Measurements from ENCODE around the gene HDLBP.

Gene HDLBP

DNA sequence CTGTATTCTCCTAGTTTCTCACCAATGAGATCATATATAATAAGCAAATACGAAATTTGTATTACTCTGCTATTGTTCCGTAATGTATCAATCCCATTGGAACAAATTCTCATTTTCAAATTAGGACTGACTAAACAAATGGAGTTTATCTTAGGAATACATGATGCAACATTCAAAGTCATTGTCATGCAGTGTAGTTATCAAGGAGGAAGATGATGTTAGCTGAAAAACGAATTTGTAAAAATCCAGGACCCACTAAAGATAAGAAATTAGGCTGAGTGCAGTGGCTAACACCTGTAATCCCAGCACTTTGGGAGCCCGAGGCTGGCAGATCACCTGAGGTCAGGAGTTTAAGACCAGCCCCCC is 15.1 kb upstream of the HDLBP start:
- no peaks in the 10 kb centered on the region for H3K9me3 ChIP-seq (ENCODE audit: severe bottlenecking)
- peaks cover 80% of the 10 kb centered on the region for H3K36me3 ChIP-seq (ENCODE audit: low read depth)
- H3K27me3 ChIP-seq (ENCODE audit: insufficient read depth, poor library complexity, severe bottlenecking): no peaks in the 10 kb centered on the region
- ATAC-seq (ENCODE audit: low read depth) (no peak), DNase-seq (ENCODE audit: low spot score) (no peak)
- H3K4me3 ChIP-seq (ENCODE audit: severe bottlenecking): no peak overlapping the region
- H3K4me1 ChIP-seq (ENCODE audit: insufficient read depth, poor library complexity, severe bottlenecking): peaks cover 18% of the 10 kb centered on the region
- peak overlapping the region; percentile 75 for H3K27ac ChIP-seq (ENCODE audit: poor library complexity, severe bottlenecking)
- TF ChIP-seq, protein P1, sequence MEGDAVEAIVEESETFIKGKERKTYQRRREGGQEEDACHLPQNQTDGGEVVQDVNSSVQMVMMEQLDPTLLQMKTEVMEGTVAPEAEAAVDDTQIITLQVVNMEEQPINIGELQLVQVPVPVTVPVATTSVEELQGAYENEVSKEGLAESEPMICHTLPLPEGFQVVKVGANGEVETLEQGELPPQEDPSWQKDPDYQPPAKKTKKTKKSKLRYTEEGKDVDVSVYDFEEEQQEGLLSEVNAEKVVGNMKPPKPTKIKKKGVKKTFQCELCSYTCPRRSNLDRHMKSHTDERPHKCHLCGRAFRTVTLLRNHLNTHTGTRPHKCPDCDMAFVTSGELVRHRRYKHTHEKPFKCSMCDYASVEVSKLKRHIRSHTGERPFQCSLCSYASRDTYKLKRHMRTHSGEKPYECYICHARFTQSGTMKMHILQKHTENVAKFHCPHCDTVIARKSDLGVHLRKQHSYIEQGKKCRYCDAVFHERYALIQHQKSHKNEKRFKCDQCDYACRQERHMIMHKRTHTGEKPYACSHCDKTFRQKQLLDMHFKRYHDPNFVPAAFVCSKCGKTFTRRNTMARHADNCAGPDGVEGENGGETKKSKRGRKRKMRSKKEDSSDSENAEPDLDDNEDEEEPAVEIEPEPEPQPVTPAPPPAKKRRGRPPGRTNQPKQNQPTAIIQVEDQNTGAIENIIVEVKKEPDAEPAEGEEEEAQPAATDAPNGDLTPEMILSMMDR (IDR thresholded peaks at IDR 0.05; ENCODE audit: poor library complexity, severe bottlenecking): no peak

DNA sequence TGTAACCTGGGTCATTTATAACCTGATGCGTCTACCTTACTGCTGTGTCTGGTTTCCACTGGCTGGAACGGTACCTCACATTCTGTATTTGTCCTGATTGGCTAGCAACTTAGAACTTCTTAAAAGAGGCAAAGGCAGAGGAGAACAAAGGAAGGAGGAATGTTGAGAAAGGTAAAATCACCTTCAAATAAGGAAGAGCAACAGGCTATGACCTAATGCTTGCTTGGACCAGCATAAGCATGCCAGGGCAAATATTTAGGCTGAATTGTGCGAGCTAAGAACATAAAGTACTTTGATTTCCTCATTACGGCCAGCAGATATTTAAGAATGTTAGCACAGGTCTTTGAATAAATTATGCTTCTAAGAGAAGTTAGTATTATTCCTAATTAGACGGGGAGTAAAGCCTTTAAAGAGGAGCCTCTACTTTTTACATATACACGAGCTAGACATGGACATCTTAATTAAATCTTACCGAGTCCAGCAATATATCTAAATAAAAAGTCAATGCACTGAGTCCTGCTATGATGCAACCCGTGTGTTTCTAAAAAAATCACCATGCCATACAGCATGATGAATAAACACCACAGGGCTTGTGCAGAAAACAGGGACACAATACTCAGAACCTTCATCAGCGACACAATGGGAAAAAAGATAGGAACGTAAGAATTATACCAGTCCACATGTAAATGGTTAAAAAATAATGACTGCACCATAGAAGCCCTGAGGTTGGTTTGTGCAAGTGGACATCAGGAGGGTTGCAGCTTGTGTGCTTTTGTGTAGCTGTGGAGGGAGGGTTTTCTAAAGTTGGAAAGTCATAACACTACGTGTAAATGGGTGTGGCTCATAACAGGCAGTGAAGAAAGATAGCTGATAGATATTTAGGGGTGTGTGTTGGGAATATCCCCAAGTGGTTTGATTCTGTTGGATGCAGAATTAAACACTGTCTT is 14.5 kb upstream of the HDLBP start:
- ATAC-seq (ENCODE audit: low read depth) (peak; percentile 78), DNase-seq (ENCODE audit: low spot score) (no peak)
- Histone ChIP-seq H3K27ac (ENCODE audit: poor library complexity, severe bottlenecking) (peak overlapping the region; percentile 75), H3K36me3 (ENCODE audit: low read depth) (peaks cover 80% of the 10 kb centered on the region), H3K4me3 (ENCODE audit: severe bottlenecking) (no peak overlapping the region), H3K9me3 (ENCODE audit: severe bottlenecking) (no peaks in the 10 kb centered on the region), H3K4me1 (ENCODE audit: insufficient read depth, poor library complexity, severe bottlenecking) (peaks cover 18% of the 10 kb centered on the region), H3K27me3 (ENCODE audit: insufficient read depth, poor library complexity, severe bottlenecking) (no peaks in the 10 kb centered on the region)
- TF ChIP-seq, protein P1 (IDR thresholded peaks at IDR 0.05; ENCODE audit: poor library complexity, severe bottlenecking): no peak

DNA sequence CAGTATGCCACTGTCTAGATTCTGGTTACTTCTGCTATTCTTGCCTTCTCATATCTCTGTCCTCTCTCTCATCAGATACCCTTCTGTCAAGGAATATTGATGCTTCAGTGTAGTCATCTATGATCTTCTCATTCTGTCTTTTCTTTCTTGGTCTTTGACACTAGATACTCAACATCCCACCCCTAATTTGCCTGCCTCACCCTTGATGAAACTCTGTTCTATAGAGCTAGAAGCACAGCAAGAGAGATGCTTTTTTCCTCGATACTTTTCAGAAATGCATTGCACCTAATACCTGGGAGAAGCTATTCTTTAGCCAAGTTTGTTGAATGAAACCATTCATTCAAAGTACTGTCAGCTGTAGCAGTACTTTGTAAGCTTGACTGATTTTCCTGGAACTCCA is 9.8 kb upstream of the HDLBP start:
- H3K27ac ChIP-seq (ENCODE audit: poor library complexity, severe bottlenecking): no peak overlapping the region
- no peaks in the 10 kb centered on the region for H3K9me3 ChIP-seq (ENCODE audit: severe bottlenecking)
- no peaks in the 10 kb centered on the region for H3K27me3 ChIP-seq (ENCODE audit: insufficient read depth, poor library complexity, severe bottlenecking)
- DNase-seq (ENCODE audit: low spot score): no peak
- H3K4me1 ChIP-seq (ENCODE audit: insufficient read depth, poor library complexity, severe bottlenecking): peaks cover 32% of the 10 kb centered on the region
- TF ChIP-seq, protein P1 (IDR thresholded peaks at IDR 0.05; ENCODE audit: poor library complexity, severe bottlenecking): no peak
- ATAC-seq (ENCODE audit: low read depth): no peak
- H3K4me3 ChIP-seq (ENCODE audit: severe bottlenecking): no peak overlapping the region
- peaks cover 67% of the 10 kb centered on the region for H3K36me3 ChIP-seq (ENCODE audit: low read depth)

DNA sequence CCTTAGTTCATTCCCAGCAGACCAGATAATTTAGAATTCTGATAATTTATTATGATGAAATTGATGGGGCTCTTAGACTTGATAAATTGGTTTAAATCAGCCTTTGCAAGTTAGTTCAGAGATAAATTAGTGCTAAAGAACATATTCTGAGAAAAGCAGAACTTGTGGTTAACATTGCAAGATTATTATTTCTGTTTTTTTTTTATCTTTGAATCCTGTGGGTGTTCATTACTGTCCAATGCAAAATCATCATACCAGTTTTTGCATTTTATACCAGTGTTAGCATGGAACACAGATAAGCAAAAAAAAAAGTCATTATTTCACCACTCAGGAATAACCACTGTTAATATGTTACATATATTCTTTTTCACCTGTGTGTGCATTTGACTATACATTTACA is 9.3 kb upstream of the HDLBP start:
- H3K27me3 ChIP-seq (ENCODE audit: insufficient read depth, poor library complexity, severe bottlenecking): no peaks in the 10 kb centered on the region
- peaks cover 72% of the 10 kb centered on the region for H3K36me3 ChIP-seq (ENCODE audit: low read depth)
- no peak overlapping the region for H3K4me3 ChIP-seq (ENCODE audit: severe bottlenecking)
- ATAC-seq (ENCODE audit: low read depth) (no peak), DNase-seq (ENCODE audit: low spot score) (no peak)
- peaks cover 32% of the 10 kb centered on the region for H3K4me1 ChIP-seq (ENCODE audit: insufficient read depth, poor library complexity, severe bottlenecking)
- no peak overlapping the region for H3K27ac ChIP-seq (ENCODE audit: poor library complexity, severe bottlenecking)
- TF ChIP-seq, protein P1 (IDR thresholded peaks at IDR 0.05; ENCODE audit: poor library complexity, severe bottlenecking): no peak
- no peaks in the 10 kb centered on the region for H3K9me3 ChIP-seq (ENCODE audit: severe bottlenecking)

DNA sequence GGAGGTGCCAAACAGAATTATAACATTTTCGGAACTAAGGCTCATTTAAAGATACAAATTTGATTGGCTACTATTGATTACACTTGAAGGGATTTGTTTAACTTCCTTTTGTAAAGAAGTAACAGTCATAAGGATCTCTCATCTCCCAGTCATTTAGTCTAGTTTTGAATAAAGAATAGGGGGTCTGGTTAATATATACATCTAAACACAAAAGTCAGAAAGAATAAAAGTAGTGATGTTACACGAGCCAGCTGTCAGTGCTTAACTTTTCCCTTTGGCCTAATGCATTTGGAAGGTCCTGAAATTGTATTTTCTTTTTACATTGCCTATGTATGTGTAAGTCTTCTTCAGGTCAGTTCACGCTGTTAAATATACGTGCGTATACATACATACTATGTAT is 8.3 kb upstream of the HDLBP start:
- Histone ChIP-seq H3K4me3 (ENCODE audit: severe bottlenecking) (no peak overlapping the region), H3K4me1 (ENCODE audit: insufficient read depth, poor library complexity, severe bottlenecking) (peaks cover 33% of the 10 kb centered on the region)

More for the DNA sequence above, 8.3 kb upstream of the HDLBP start:
- Histone ChIP-seq H3K9me3 (ENCODE audit: severe bottlenecking) (no peaks in the 10 kb centered on the region), H3K27me3 (ENCODE audit: insufficient read depth, poor library complexity, severe bottlenecking) (no peaks in the 10 kb centered on the region), H3K27ac (ENCODE audit: poor library complexity, severe bottlenecking) (no peak overlapping the region), H3K36me3 (ENCODE audit: low read depth) (peaks cover 78% of the 10 kb centered on the region)
- TF ChIP-seq, protein P1 (IDR thresholded peaks at IDR 0.05; ENCODE audit: poor library complexity, severe bottlenecking): no peak
- no peak for ATAC-seq (ENCODE audit: low read depth)
- no peak for DNase-seq (ENCODE audit: low spot score)

Measured in RWPE2 (cell line).